Smooth muscle cell (in vitro differentiated cells): ENCODE data around the gene GLUL. TPM values are rescaled to one million over a fixed set of nuclear protein-coding genes. Genes with fewer than 3 reads are reported as not detected.

ENCODE experiments used
- DNase-seq: peaks from one replicate; lab custom pipeline; 2025; ENCODE audit not compliant: unreplicated experiment; lab: John Stamatoyannopoulos, UW
- H2AFZ ChIP-seq: fragments of 200-600 bp; sonication (generic); 2 replicates; pipeline ENCODE4 v1.6.0; 2016; ENCODE audit warnings: antibody characterized with exemption, low read depth, mild to moderate bottlenecking
- H3F3A ChIP-seq: fragments of 200-600 bp; sonication (generic); 2 replicates; pipeline ENCODE4 v1.6.0; 2017; ENCODE audit warnings: antibody characterized with exemption, low read depth
- H3K27ac ChIP-seq: fragments of 200-600 bp; sonication (generic); 2 replicates; pipeline ENCODE4 v1.5.1; 2016; ENCODE audit warnings: low read depth, mild to moderate bottlenecking
- H3K27me3 ChIP-seq: fragments of 200-600 bp; sonication (generic); 2 replicates; pipeline ENCODE4 v1.6.1; 2016; ENCODE audit warnings: low read depth, mild to moderate bottlenecking
- H3K36me3 ChIP-seq: fragments of 200-600 bp; sonication (generic); 2 replicates; pipeline ENCODE4 v1.5.1; 2016; ENCODE audit warnings: low read depth
- H3K4me1 ChIP-seq: fragments of 200-600 bp; sonication (generic); 2 replicates; pipeline ENCODE4 v1.5.1; 2016; ENCODE audit warnings: low read depth
- H3K4me2 ChIP-seq: fragments of 200-600 bp; sonication (generic); 2 replicates; pipeline ENCODE4 v1.6.0; 2016; ENCODE audit warnings: mild to moderate bottlenecking
- H3K4me3 ChIP-seq: fragments of 200-600 bp; sonication (generic); 2 replicates; pipeline ENCODE4 v1.5.1; 2016; ENCODE audit warnings: mild to moderate bottlenecking
- H3K79me2 ChIP-seq: fragments of 200-600 bp; sonication (generic); 2 replicates; pipeline ENCODE4 v1.6.0; 2016; ENCODE audit warnings: low read depth, mild to moderate bottlenecking
- H3K9ac ChIP-seq: fragments of 200-600 bp; sonication (generic); 2 replicates; pipeline ENCODE4 v1.6.0; 2016; ENCODE audit warnings: low read depth
- H3K9me3 ChIP-seq: fragments of 200-600 bp; sonication (generic); replicated peaks from 2 replicates; pipeline ENCODE4 v1.5.1; 2016; ENCODE audit warnings: low read depth
- H4K20me1 ChIP-seq: fragments of 200-600 bp; sonication (generic); 2 replicates; pipeline ENCODE4 v1.6.0; 2016; ENCODE audit warnings: low read depth
- WGBS: methylation state at CpG from one replicate; pipeline ENCODE4 v1.1.7; 2016; ENCODE audit warnings: low lambda C conversion rate; 5-methylcytosine and 5-hydroxymethylcytosine counted together
- polyA plus RNA-seq: library from polyadenylated mRNA; unstranded; fragments of >200 nt; fragmentation: Nextera tagmentation; extraction: Ambion mirVana; gene quantifications from 2 replicates; pipeline ENCODE4 v1.2.1, GENCODE V29; 2016
- total RNA-seq: library from RNA; depleted of rRNA; stranded (reverse); fragments of >200 nt; gene quantifications from 2 replicates; pipeline ENCODE4 v1.2.3, GENCODE V29; 2014
- TF ChIP-seq, protein P1 (sequence below): fragments of 200-600 bp; sonication (generic); IDR thresholded peaks from 2 replicates; pipeline ENCODE4 v1.5.1; 2017; ENCODE audit warnings: borderline replicate concordance, mild to moderate bottlenecking, antibody characterized with exemption; ENCODE audit not compliant: insufficient read depth, poor library complexity, severe bottlenecking

Gene GLUL
- total and polyA plus RNA-seq, 2 experiments from 2014 or later = 108 to 127 TPM

DNA sequence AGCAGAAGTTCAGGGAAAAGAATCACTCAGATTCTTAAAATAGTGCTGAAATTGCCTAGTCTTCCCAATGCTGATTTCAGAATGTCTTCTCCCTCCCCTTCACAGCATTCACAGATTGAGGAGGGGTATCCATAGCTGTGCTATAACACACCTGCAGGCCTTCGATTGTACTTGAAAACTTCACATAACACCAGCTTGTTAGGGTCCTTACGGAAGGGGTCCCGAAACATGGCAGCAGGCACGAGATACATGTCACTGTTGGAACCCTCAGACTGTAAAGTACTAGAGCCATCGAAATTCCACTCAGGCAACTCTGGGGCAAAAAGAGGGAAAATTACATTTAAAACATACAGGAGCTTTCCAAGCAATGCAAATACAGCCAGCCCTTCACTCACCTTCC is 4.6 kb downstream of the GLUL start:
- H3K4me1 ChIP-seq = peaks cover 22% of the 10 kb centered on the region
- H3K4me2 ChIP-seq = no peak overlapping the region
- H4K20me1 ChIP-seq = peaks cover 78% of the 10 kb centered on the region
- no peak overlapping the region for H3K9ac ChIP-seq
- no peaks in the 10 kb centered on the region for H3K27me3 ChIP-seq
- peaks cover 19% of the 10 kb centered on the region for H3K36me3 ChIP-seq
- H3K4me3 ChIP-seq = no peak overlapping the region
- peaks cover 3% of the 10 kb centered on the region for H3F3A ChIP-seq
- 100% methylated on average over 5 of the region's 5 CpGs for WGBS
- no peak overlapping the region for H3K27ac ChIP-seq
- no peaks in the 10 kb centered on the region for H3K9me3 ChIP-seq
- TF ChIP-seq, protein P1, sequence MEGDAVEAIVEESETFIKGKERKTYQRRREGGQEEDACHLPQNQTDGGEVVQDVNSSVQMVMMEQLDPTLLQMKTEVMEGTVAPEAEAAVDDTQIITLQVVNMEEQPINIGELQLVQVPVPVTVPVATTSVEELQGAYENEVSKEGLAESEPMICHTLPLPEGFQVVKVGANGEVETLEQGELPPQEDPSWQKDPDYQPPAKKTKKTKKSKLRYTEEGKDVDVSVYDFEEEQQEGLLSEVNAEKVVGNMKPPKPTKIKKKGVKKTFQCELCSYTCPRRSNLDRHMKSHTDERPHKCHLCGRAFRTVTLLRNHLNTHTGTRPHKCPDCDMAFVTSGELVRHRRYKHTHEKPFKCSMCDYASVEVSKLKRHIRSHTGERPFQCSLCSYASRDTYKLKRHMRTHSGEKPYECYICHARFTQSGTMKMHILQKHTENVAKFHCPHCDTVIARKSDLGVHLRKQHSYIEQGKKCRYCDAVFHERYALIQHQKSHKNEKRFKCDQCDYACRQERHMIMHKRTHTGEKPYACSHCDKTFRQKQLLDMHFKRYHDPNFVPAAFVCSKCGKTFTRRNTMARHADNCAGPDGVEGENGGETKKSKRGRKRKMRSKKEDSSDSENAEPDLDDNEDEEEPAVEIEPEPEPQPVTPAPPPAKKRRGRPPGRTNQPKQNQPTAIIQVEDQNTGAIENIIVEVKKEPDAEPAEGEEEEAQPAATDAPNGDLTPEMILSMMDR = no peak
- H3K79me2 ChIP-seq = peaks cover 34% of the 10 kb centered on the region
- no peak for DNase-seq
- H2AFZ ChIP-seq = no peak overlapping the region

- peaks cover 31% of the 10 kb centered on the region for H3K79me2 ChIP-seq
- no peaks in the 10 kb centered on the region for H3K9me3 ChIP-seq
- DNase-seq = no peak
- H3K4me3 ChIP-seq = no peak overlapping the region
- peaks cover 3% of the 10 kb centered on the region for H3F3A ChIP-seq
- no peak overlapping the region for H3K9ac ChIP-seq
- 94% methylated on average over 8 of the region's 8 CpGs for WGBS
- no peak overlapping the region for H3K4me2 ChIP-seq
- H3K27ac ChIP-seq = no peak overlapping the region
- H2AFZ ChIP-seq = no peak overlapping the region
- H3K4me1 ChIP-seq = peaks cover 22% of the 10 kb centered on the region
- TF ChIP-seq, protein P1 = no peak
- peaks cover 19% of the 10 kb centered on the region for H3K36me3 ChIP-seq
- peaks cover 78% of the 10 kb centered on the region for H4K20me1 ChIP-seq
- H3K27me3 ChIP-seq = no peaks in the 10 kb centered on the region
Measured at GRCh38 chr1:182385885-182386853, 5.4 kb downstream of the GLUL start.

DNA sequence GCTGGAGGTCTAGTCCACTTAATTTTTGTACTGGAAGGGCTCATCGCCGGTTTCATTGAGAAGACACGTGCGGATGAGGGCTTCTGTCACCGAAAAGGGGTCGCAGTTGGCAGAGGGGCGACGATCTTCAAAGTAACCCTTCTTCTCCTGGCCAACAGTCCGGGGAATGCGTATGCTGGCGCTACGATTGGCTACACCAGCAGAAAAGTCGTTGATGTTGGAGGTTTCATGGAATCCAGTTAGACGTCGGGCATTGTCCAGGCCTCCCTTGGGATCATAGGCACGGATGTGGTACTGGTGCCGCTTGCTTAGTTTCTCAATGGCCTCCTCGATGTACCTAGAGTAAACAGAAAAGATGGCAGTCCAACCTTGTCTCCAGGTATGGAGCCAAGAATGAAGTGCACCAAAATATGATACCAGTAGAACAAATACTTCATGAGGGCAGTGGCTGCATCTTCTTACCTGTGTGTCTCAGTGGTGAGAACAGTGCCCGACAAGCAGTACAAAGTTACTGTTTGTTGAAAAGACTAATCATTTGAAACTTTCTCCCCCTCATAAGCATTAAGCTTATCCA is 7.1 kb downstream of the GLUL start:
- peaks cover 19% of the 10 kb centered on the region for H3K36me3 ChIP-seq
- H3K9ac ChIP-seq = no peak overlapping the region
- H3K27me3 ChIP-seq = no peaks in the 10 kb centered on the region
- WGBS = over 99% methylated on average over 19 of the region's 19 CpGs
- no peak overlapping the region for H3K27ac ChIP-seq
- DNase-seq = no peak
- H4K20me1 ChIP-seq = peaks cover 61% of the 10 kb centered on the region
- peaks cover 3% of the 10 kb centered on the region for H3F3A ChIP-seq
- H2AFZ ChIP-seq = no peak overlapping the region
- no peak overlapping the region for H3K4me3 ChIP-seq
- no peaks in the 10 kb centered on the region for H3K9me3 ChIP-seq
- H3K4me2 ChIP-seq = no peak overlapping the region
- peaks cover 14% of the 10 kb centered on the region for H3K79me2 ChIP-seq
- peaks cover 18% of the 10 kb centered on the region for H3K4me1 ChIP-seq
- TF ChIP-seq, protein P1 = no peak
